HepG2 (cell line): ENCODE measurements around the gene PRICKLE3. TPM values are rescaled to one million over a fixed set of nuclear protein-coding genes. Genes with fewer than 3 reads are reported as not detected.

Experiments
- ATAC-seq: fragments of 200-7000 bp; cut with Tn5 transposase; 3 replicates; pipeline ENCODE4 v1.9.1; 2020; ENCODE audit warnings: mild to moderate bottlenecking, moderate library complexity
- BruUV-seq: library from RNA; stranded (reverse); fragments of 400-500 nt; replicated peaks from 2 replicates; lab custom pipeline; 2021; lab: Mats Ljungman, UMichigan
- CTCF ChIA-PET: fragments of 300-600 bp; formaldehyde crosslinking; extraction: SDS; loops from one replicate; lab custom pipeline; 2021; ENCODE audit warnings: low total read pairs, inconsistent platforms, low intra/inter-chr PET ratio; lab: Yijun Ruan, JAX
- POLR2A ChIA-PET: fragments of 350-600 bp; sonication (Branson Sonifier 250); formaldehyde crosslinking; loops from one replicate; lab custom pipeline; 2020; ENCODE audit warnings: antibody characterized with exemption, inconsistent platforms; lab: Yijun Ruan, JAX
- DNase-seq: peaks from one replicate; pipeline ENCODE4 v3.0.0-alpha.2; 2015; ENCODE audit warnings: low spot score
- FAIRE-seq: peaks from 3 replicates; lab custom pipeline; 2011; peaks lifted over from hg19 to GRCh38; lab: Jason Lieb, UNC
- H2AFZ ChIP-seq: one replicate; pipeline ENCODE4 v1.6.1; 2011; ENCODE audit warnings: low read length, inconsistent platforms
- H3K27ac ChIP-seq: fragments of 300-600 bp; 3 replicates; pipeline ENCODE4 v1.8.0; 2011; ENCODE audit warnings: mixed run types, mild to moderate bottlenecking, mixed read lengths, low read length, inconsistent platforms; ENCODE audit not compliant: insufficient read depth; ENCODE audit errors: extremely low read length
- H3K27me3 ChIP-seq, 2 experiments: fragments of 200-600 bp in 1 of 2; 2 replicates in 1 of 2; 3 replicates in 1 of 2; pipeline versions ENCODE4 v1.6.0 to v1.8.0; 2011; ENCODE audit warnings: low read length in 2 of 2, mild to moderate bottlenecking in 2 of 2, moderate library complexity in 2 of 2, inconsistent platforms in 1 of 2; ENCODE audit not compliant: insufficient read depth in 2 of 2, control insufficient read depth in 1 of 2
- H3K36me3 ChIP-seq, 2 experiments: fragments of 200-600 bp in 1 of 2; replicated peaks in 1 of 2; 2 replicates in 1 of 2; 3 replicates in 1 of 2; pipeline versions ENCODE4 v1.5.1 to v1.8.0; 2011; ENCODE audit warnings: low read length in 2 of 2, inconsistent platforms in 1 of 2; ENCODE audit not compliant: insufficient read depth in 2 of 2, control insufficient read depth in 1 of 2
- H3K4me1 ChIP-seq: 2 replicates; pipeline ENCODE4 v1.5.1; 2012; ENCODE audit warnings: low read length, inconsistent platforms; ENCODE audit not compliant: insufficient read depth
- H3K4me2 ChIP-seq: 2 replicates; pipeline ENCODE4 v1.6.0; 2011; ENCODE audit warnings: low read depth, low read length, inconsistent platforms
- H3K4me3 ChIP-seq, 3 experiments: fragments of 200-600 bp in 1 of 3; sonication (generic), shearing (Covaris generic) in 1 of 3; replicated peaks in 1 of 3; 2 replicates each; pipeline ENCODE4 v1.5.1; 2011 to 2016; ENCODE audit warnings: low read length in 3 of 3, inconsistent platforms in 2 of 3, low read depth in 2 of 3, mild to moderate bottlenecking in 2 of 3, control low read depth in 1 of 3, mixed read lengths in 1 of 3; ENCODE audit not compliant: insufficient read depth in 1 of 3
- H3K79me2 ChIP-seq: one replicate; pipeline ENCODE4 v1.6.1; 2011; ENCODE audit warnings: low read length, inconsistent platforms; ENCODE audit not compliant: insufficient read depth
- H3K9ac ChIP-seq: 2 replicates; pipeline ENCODE4 v1.6.0; 2011; ENCODE audit warnings: mild to moderate bottlenecking, low read depth, low read length, inconsistent platforms; ENCODE audit not compliant: insufficient read depth
- H3K9me3 ChIP-seq: 2 replicates; pipeline ENCODE4 v1.5.1; 2012; ENCODE audit warnings: mild to moderate bottlenecking, low read length
- H4K20me1 ChIP-seq: 2 replicates; pipeline ENCODE4 v1.6.0; 2011; ENCODE audit warnings: inconsistent platforms, mild to moderate bottlenecking, low read length, moderate library complexity; ENCODE audit not compliant: insufficient read depth
- ATF4 ChIP-seq, 2 experiments: fragments of 450-650 bp in 1 of 2; sonication (generic) in 1 of 2; formaldehyde crosslinking; IDR thresholded peaks; 2 replicates each; pipeline versions ENCODE4 v1.5.0 to v1.8.0; 2020 to 2022; ENCODE audit warnings: mild to moderate bottlenecking in 1 of 2, missing genetic modification reagents in 1 of 2
- DBP ChIP-seq: sonication (generic); formaldehyde crosslinking; IDR thresholded peaks from 2 replicates; pipeline ENCODE4 v1.4.0; 2020; ENCODE audit warnings: missing genetic modification reagents; ENCODE audit errors: not compliant biosample characterization
- ISL2 ChIP-seq: sonication (generic); formaldehyde crosslinking; IDR thresholded peaks from 2 replicates; pipeline ENCODE4 v1.5.0; 2020; ENCODE audit warnings: missing genetic modification reagents
- U2AF1 ChIP-seq: fragments of 200-400 bp; formaldehyde crosslinking; optimal IDR thresholded peaks from 2 replicates; pipeline ENCODE3; 2017; ENCODE audit warnings: mild to moderate bottlenecking, low read depth, low read length
- ZNF34 ChIP-seq: sonication (generic); formaldehyde crosslinking; IDR thresholded peaks from 2 replicates; pipeline ENCODE4 v1.4.0; 2020; ENCODE audit warnings: mild to moderate bottlenecking, missing genetic modification reagents, borderline replicate concordance
- ZSCAN30 ChIP-seq: sonication (generic); formaldehyde crosslinking; IDR thresholded peaks from 2 replicates; pipeline ENCODE4 v1.5.0; 2020; ENCODE audit warnings: mild to moderate bottlenecking, missing genetic modification reagents
- WGBS: methylation state at CpG from one replicate; pipeline ENCODE4 v1.1.6; 2017; ENCODE audit warnings: low lambda C conversion rate; 5-methylcytosine and 5-hydroxymethylcytosine counted together
- in situ Hi-C: cut with HindIII; loops from 2 replicates; pipeline ENCODE4 v1.10.0; 2017; ENCODE audit warnings: low pct_unique_long_range_greater_than_20kb; ENCODE audit not compliant: extremely low pct_ligation_motif_present
- intact Hi-C: fragments of 100-400 bp; cut with micrococcal nuclease; formaldehyde crosslinking; loops from one replicate; pipeline ENCODE4 v1.10.0; 2022; ENCODE audit not compliant: unreplicated experiment
- polyA plus RNA-seq, 8 experiments: library from polyadenylated mRNA; depleted of rRNA in 3 of 8; stranded (reverse) in 7 of 8; unstranded in 1 of 8; fragments of >200 nt; fragmentation: Illumina TruSeq in 4 of 8; extraction: Trizol in 4 of 8; gene quantifications; 2 replicates each; pipeline versions ENCODE4 v1.2.1 to v1.2.3, GENCODE V29; 2011 to 2016; ENCODE audit warnings: low read depth in 4 of 8, missing spikeins in 1 of 8, mixed read lengths in 1 of 8; ENCODE audit not compliant: insufficient read depth in 1 of 8
- total RNA-seq, 5 experiments: library from RNA; depleted of rRNA; stranded (reverse); fragments of >200 nt; fragmentation: Illumina TruSeq; extraction: Trizol; gene quantifications; 2 replicates each; pipeline ENCODE4 v1.2.3, GENCODE V29; 2016; ENCODE audit warnings: low read depth in 1 of 5
- TF ChIP-seq, protein P1 (sequence below): sonication (generic); formaldehyde crosslinking; IDR thresholded peaks from 2 replicates; pipeline ENCODE4 v1.5.0; 2020; ENCODE audit warnings: mild to moderate bottlenecking, missing genetic modification reagents

PRICKLE3 gene
- total and polyA plus RNA-seq, 2 of the 13 experiments (the other 11 are each of a cell fraction or from before 2014, with no cell fraction given): 2.6 TPM

DNA sequence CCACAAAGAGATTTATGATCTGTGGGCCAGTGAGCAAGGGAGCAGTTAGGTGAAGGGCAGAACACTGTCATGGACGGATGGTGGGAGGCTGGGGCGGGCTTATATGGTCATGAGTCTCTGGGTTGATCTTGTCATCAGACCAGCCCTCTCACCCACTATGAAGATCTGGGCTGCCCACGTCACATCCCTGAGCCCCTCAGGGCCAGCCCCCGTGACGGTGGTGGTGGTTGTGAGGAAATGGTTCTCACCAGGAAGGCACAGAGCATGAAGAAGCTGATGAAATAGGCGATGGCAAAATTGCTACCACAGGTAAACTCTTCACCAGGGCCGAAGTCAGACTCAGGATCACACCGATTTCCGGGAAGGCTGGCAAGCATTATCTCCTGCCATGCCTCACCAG, 24.9 kb upstream of the PRICKLE3 start:
- H3K4me3 ChIP-seq: no peak overlapping the region
- no peaks in the 10 kb centered on the region for H3K27me3 ChIP-seq
- ChIA-PET POLR2A (no interaction called here), CTCF (no interaction called here)
- TF ChIP-seq ZNF34 (CRISPR knock-in tag) (no peak), DBP (CRISPR knock-in tag) (no peak), ISL2 (CRISPR knock-in tag) (no peak), ATF4 (CRISPR knock-in tag; IDR thresholded peaks at IDR 0.05) (no peak), ZSCAN30 (no peak), U2AF1 (no peak)
- TF ChIP-seq, protein P1, sequence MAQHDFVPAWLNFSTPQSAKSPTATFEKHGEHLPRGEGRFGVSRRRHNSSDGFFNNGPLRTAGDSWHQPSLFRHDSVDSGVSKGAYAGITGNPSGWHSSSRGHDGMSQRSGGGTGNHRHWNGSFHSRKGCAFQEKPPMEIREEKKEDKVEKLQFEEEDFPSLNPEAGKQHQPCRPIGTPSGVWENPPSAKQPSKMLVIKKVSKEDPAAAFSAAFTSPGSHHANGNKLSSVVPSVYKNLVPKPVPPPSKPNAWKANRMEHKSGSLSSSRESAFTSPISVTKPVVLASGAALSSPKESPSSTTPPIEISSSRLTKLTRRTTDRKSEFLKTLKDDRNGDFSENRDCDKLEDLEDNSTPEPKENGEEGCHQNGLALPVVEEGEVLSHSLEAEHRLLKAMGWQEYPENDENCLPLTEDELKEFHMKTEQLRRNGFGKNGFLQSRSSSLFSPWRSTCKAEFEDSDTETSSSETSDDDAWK (CRISPR knock-in tag): no peak
- no peaks in the 10 kb centered on the region for H3K36me3 ChIP-seq
- H3K79me2 ChIP-seq: no peaks in the 10 kb centered on the region
- no peak overlapping the region for H3K4me2 ChIP-seq
- in situ Hi-C loops (no loop called here), intact Hi-C loops (no loop called here)
- ATAC-seq (no peak), FAIRE-seq (no peak), DNase-seq (no peak)
- no CpG with 5 or more reads among the region's 9 CpGs for WGBS
- H3K4me1 ChIP-seq: no peaks in the 10 kb centered on the region
- no peak overlapping the region for H2AFZ ChIP-seq
- H3K9me3 ChIP-seq: no peaks in the 10 kb centered on the region
- BruUV-seq: no TSS peak
- no peak overlapping the region for H3K9ac ChIP-seq
- no peak overlapping the region for H3K27ac ChIP-seq
- no peaks in the 10 kb centered on the region for H4K20me1 ChIP-seq
